Smooth muscle cell (in vitro differentiated cells): ENCODE data around the gene LHFPL2. TPM values are rescaled to one million over a fixed set of nuclear protein-coding genes. Genes with fewer than 3 reads are reported as not detected.

Source experiments
- DNase-seq: peaks from one replicate; lab custom pipeline; 2025; ENCODE audit not compliant: unreplicated experiment; lab: John Stamatoyannopoulos, UW
- H2AFZ ChIP-seq: fragments of 200-600 bp; sonication (generic); 2 replicates; pipeline ENCODE4 v1.6.0; 2016; ENCODE audit warnings: antibody characterized with exemption, low read depth, mild to moderate bottlenecking
- H3F3A ChIP-seq: fragments of 200-600 bp; sonication (generic); 2 replicates; pipeline ENCODE4 v1.6.0; 2017; ENCODE audit warnings: antibody characterized with exemption, low read depth
- H3K27ac ChIP-seq: fragments of 200-600 bp; sonication (generic); 2 replicates; pipeline ENCODE4 v1.5.1; 2016; ENCODE audit warnings: low read depth, mild to moderate bottlenecking
- H3K27me3 ChIP-seq: fragments of 200-600 bp; sonication (generic); 2 replicates; pipeline ENCODE4 v1.6.1; 2016; ENCODE audit warnings: low read depth, mild to moderate bottlenecking
- H3K36me3 ChIP-seq: fragments of 200-600 bp; sonication (generic); 2 replicates; pipeline ENCODE4 v1.5.1; 2016; ENCODE audit warnings: low read depth
- H3K4me1 ChIP-seq: fragments of 200-600 bp; sonication (generic); 2 replicates; pipeline ENCODE4 v1.5.1; 2016; ENCODE audit warnings: low read depth
- H3K4me2 ChIP-seq: fragments of 200-600 bp; sonication (generic); 2 replicates; pipeline ENCODE4 v1.6.0; 2016; ENCODE audit warnings: mild to moderate bottlenecking
- H3K4me3 ChIP-seq: fragments of 200-600 bp; sonication (generic); 2 replicates; pipeline ENCODE4 v1.5.1; 2016; ENCODE audit warnings: mild to moderate bottlenecking
- H3K79me2 ChIP-seq: fragments of 200-600 bp; sonication (generic); 2 replicates; pipeline ENCODE4 v1.6.0; 2016; ENCODE audit warnings: low read depth, mild to moderate bottlenecking
- H3K9ac ChIP-seq: fragments of 200-600 bp; sonication (generic); 2 replicates; pipeline ENCODE4 v1.6.0; 2016; ENCODE audit warnings: low read depth
- H3K9me3 ChIP-seq: fragments of 200-600 bp; sonication (generic); replicated peaks from 2 replicates; pipeline ENCODE4 v1.5.1; 2016; ENCODE audit warnings: low read depth
- H4K20me1 ChIP-seq: fragments of 200-600 bp; sonication (generic); 2 replicates; pipeline ENCODE4 v1.6.0; 2016; ENCODE audit warnings: low read depth
- WGBS: methylation state at CpG from one replicate; pipeline ENCODE4 v1.1.7; 2016; ENCODE audit warnings: low lambda C conversion rate; 5-methylcytosine and 5-hydroxymethylcytosine counted together
- polyA plus RNA-seq: library from polyadenylated mRNA; unstranded; fragments of >200 nt; fragmentation: Nextera tagmentation; extraction: Ambion mirVana; gene quantifications from 2 replicates; pipeline ENCODE4 v1.2.1, GENCODE V29; 2016
- total RNA-seq: library from RNA; depleted of rRNA; stranded (reverse); fragments of >200 nt; gene quantifications from 2 replicates; pipeline ENCODE4 v1.2.3, GENCODE V29; 2014
- TF ChIP-seq, protein P1 (sequence below): fragments of 200-600 bp; sonication (generic); IDR thresholded peaks from 2 replicates; pipeline ENCODE4 v1.5.1; 2017; ENCODE audit warnings: borderline replicate concordance, mild to moderate bottlenecking, antibody characterized with exemption; ENCODE audit not compliant: insufficient read depth, poor library complexity, severe bottlenecking

Gene LHFPL2
- total and polyA plus RNA-seq, 2 experiments from 2014 or later: 13.4 to 18.6 TPM

- Histone ChIP-seq H3K9ac (no peak overlapping the region), H3K27ac (no peak overlapping the region), H3K4me1 (no peaks in the 10 kb centered on the region), H3K27me3 (no peaks in the 10 kb centered on the region), H3K79me2 (no peaks in the 10 kb centered on the region), H3F3A (no peaks in the 10 kb centered on the region), H3K4me2 (no peak overlapping the region), H3K36me3 (no peaks in the 10 kb centered on the region), H2AFZ (no peak overlapping the region), H3K4me3 (no peak overlapping the region), H4K20me1 (no peaks in the 10 kb centered on the region), H3K9me3 (no peaks in the 10 kb centered on the region)
- TF ChIP-seq, protein P1, sequence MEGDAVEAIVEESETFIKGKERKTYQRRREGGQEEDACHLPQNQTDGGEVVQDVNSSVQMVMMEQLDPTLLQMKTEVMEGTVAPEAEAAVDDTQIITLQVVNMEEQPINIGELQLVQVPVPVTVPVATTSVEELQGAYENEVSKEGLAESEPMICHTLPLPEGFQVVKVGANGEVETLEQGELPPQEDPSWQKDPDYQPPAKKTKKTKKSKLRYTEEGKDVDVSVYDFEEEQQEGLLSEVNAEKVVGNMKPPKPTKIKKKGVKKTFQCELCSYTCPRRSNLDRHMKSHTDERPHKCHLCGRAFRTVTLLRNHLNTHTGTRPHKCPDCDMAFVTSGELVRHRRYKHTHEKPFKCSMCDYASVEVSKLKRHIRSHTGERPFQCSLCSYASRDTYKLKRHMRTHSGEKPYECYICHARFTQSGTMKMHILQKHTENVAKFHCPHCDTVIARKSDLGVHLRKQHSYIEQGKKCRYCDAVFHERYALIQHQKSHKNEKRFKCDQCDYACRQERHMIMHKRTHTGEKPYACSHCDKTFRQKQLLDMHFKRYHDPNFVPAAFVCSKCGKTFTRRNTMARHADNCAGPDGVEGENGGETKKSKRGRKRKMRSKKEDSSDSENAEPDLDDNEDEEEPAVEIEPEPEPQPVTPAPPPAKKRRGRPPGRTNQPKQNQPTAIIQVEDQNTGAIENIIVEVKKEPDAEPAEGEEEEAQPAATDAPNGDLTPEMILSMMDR: no peak
- DNase-seq: no peak
- WGBS: 100% methylated on average over 1 of the region's 1 CpG
Observed at GRCh38 chr5:78662323-78662722, 13.8 kb upstream of the LHFPL2 start.

DNA sequence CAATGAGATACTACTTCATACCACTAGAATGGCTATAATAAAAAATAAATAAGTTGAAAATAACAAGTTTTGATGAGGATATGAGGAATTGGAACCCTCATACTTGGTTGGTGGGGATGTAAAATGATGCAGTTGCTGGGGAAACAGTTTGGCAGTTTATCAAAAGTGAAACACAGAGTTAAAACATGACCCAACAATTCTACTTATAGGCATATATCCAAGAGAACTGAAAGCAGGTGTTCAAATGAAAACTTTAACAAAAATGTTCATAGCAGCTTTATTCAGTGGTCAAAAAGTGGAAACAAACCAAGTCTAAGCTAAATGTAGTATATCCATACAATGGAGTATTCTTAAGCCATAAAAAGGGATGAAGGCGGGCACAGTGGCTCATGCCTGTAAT is 13.1 kb upstream of the LHFPL2 start:
- Histone ChIP-seq H3K9me3 (no peaks in the 10 kb centered on the region), H3K4me2 (no peak overlapping the region), H4K20me1 (no peaks in the 10 kb centered on the region), H3K4me3 (no peak overlapping the region), H3K9ac (no peak overlapping the region), H3K79me2 (no peaks in the 10 kb centered on the region), H2AFZ (no peak overlapping the region), H3K27ac (no peak overlapping the region), H3K4me1 (no peaks in the 10 kb centered on the region), H3F3A (no peaks in the 10 kb centered on the region), H3K27me3 (no peaks in the 10 kb centered on the region), H3K36me3 (no peaks in the 10 kb centered on the region)
- 95% methylated on average over 1 of the region's 1 CpG for WGBS
- TF ChIP-seq, protein P1: no peak
- no peak for DNase-seq

DNA sequence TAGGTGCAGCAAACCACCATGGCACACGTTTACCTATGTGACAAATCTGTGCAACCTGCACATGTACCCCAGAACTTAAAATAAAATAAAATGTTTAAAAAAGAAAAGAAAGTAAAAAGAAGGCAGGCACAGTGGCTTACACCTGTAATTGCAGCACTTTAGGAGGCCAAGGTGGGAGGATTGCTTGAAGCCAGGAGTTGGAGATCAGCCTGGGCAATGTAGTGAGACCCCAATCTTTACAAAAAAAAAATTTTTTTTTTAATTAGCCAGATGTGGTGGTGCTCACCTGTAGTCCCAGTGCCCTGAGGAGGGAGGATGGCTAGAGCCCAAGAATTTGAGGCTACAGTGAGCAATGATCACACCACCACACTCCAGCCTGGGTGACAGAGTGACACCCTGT is 12.5 kb upstream of the LHFPL2 start:
- H3K9ac ChIP-seq: no peak overlapping the region
- TF ChIP-seq, protein P1: no peak

GRCh38 chr5:78660401-78660800 is 11.8 kb upstream of the LHFPL2 start:
- H3K27ac ChIP-seq: no peak overlapping the region
- DNase-seq: no peak
- H3K27me3 ChIP-seq: no peaks in the 10 kb centered on the region
- no peaks in the 10 kb centered on the region for H3K79me2 ChIP-seq
- no peak overlapping the region for H2AFZ ChIP-seq
- TF ChIP-seq, protein P1: no peak
- H3K36me3 ChIP-seq: no peaks in the 10 kb centered on the region
- no peaks in the 10 kb centered on the region for H3K9me3 ChIP-seq
- WGBS: 88% methylated on average over 1 of the region's 1 CpG
- no peaks in the 10 kb centered on the region for H3K4me1 ChIP-seq
- no peak overlapping the region for H3K4me2 ChIP-seq
- no peak overlapping the region for H3K4me3 ChIP-seq
- no peaks in the 10 kb centered on the region for H4K20me1 ChIP-seq
- no peak overlapping the region for H3K9ac ChIP-seq
- H3F3A ChIP-seq: no peaks in the 10 kb centered on the region

More for the DNA sequence above, 12.5 kb upstream of the LHFPL2 start:
- no peaks in the 10 kb centered on the region for H3F3A ChIP-seq
- no peaks in the 10 kb centered on the region for H3K9me3 ChIP-seq
- H3K79me2 ChIP-seq: no peaks in the 10 kb centered on the region
- no peak overlapping the region for H2AFZ ChIP-seq
- no peak overlapping the region for H3K4me3 ChIP-seq
- no peaks in the 10 kb centered on the region for H3K36me3 ChIP-seq
- no peaks in the 10 kb centered on the region for H3K4me1 ChIP-seq
- WGBS: 92% methylated on average over 1 of the region's 1 CpG
- H3K4me2 ChIP-seq: no peak overlapping the region
- H3K27ac ChIP-seq: no peak overlapping the region
- no peaks in the 10 kb centered on the region for H3K27me3 ChIP-seq
- no peak for DNase-seq
- H4K20me1 ChIP-seq: no peaks in the 10 kb centered on the region
